ENCODE data around the gene PTPRZ1. TPM values are rescaled to one million over a fixed set of nuclear protein-coding genes. Genes with fewer than 3 reads are reported as not detected.

PTPRZ1 gene
- total RNA-seq, result 0.64 TPM

DNA sequence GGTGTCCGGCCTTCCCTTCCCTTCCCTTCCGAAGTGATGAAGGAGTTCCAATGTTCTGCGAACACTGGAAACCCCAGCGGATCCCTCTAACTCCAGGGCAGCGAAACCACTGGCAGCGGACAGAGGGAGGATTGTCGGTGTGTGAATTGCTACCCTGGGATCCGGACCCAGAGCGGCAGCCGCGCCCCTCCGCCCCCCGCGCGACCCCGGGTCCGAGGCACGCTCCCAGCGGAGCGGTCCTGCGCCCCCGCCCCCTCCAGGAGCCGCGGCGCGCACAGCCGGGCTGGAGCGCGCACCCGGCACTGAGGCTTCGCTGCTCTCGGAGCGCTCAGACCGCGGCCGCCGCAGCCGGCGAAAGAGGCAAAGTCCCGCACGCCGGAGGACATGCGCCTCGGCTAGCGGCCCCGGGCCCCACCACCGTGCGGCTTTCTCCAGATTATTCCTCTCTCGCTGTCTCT is at the start of gene PTPRZ1:
Gene PTPRZ1 (plus strand): TSS at position 331 of the 458 bp plus-strand sequence. CDS start 339 bp downstream, outside the sequence.
- DNase-seq (ENCODE audit: low spot score in 2 of 2), result no peak
- H3K4me3 ChIP-seq, result peak within 1 kb of the TSS; percentile 63 to 64
- H3K9me3 ChIP-seq, result no peaks in the 10 kb centered on the region
- no peak within 1 kb of the TSS for H3K27ac ChIP-seq
- intact Hi-C loops (cut with DNase I), result no loop called here
- no peaks in the 10 kb centered on the region for H3K4me1 ChIP-seq
- TF ChIP-seq, protein P1, sequence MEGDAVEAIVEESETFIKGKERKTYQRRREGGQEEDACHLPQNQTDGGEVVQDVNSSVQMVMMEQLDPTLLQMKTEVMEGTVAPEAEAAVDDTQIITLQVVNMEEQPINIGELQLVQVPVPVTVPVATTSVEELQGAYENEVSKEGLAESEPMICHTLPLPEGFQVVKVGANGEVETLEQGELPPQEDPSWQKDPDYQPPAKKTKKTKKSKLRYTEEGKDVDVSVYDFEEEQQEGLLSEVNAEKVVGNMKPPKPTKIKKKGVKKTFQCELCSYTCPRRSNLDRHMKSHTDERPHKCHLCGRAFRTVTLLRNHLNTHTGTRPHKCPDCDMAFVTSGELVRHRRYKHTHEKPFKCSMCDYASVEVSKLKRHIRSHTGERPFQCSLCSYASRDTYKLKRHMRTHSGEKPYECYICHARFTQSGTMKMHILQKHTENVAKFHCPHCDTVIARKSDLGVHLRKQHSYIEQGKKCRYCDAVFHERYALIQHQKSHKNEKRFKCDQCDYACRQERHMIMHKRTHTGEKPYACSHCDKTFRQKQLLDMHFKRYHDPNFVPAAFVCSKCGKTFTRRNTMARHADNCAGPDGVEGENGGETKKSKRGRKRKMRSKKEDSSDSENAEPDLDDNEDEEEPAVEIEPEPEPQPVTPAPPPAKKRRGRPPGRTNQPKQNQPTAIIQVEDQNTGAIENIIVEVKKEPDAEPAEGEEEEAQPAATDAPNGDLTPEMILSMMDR (IDR thresholded peaks at IDR 0.05), result no peak
- no peaks in the 10 kb centered on the region for H3K27me3 ChIP-seq
- H3K36me3 ChIP-seq, result no peaks in the 10 kb centered on the region

DNA sequence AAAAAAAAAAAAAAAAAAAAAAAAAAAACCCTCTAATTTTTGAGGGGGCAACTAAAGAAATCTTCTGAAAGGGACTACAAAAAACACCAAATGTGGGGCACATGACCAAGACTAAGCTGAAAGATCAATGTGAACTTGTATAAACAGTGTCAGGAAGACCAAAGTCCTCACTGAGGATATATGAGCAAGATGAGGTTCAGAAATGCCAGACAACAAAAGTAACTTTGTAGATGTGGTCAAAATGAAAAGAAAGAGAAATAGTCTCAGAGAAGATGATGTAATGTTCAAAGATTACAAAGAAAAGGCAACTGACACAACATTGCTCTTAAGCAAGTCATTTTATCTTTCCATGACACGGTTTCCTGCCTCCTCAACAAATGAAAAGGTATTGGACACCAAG is 48.7 kb upstream of the PTPRZ1 start:
- DNase-seq (ENCODE audit: low spot score in 2 of 2), result no peak
- intact Hi-C loops (cut with DNase I), result no loop called here
- Histone ChIP-seq H3K27ac (no peak overlapping the region), H3K27me3 (no peaks in the 10 kb centered on the region), H3K4me3 (no peak overlapping the region), H3K9me3 (no peaks in the 10 kb centered on the region), H3K4me1 (no peaks in the 10 kb centered on the region), H3K36me3 (no peaks in the 10 kb centered on the region)
- TF ChIP-seq, protein P1 (IDR thresholded peaks at IDR 0.05), result no peak

DNA sequence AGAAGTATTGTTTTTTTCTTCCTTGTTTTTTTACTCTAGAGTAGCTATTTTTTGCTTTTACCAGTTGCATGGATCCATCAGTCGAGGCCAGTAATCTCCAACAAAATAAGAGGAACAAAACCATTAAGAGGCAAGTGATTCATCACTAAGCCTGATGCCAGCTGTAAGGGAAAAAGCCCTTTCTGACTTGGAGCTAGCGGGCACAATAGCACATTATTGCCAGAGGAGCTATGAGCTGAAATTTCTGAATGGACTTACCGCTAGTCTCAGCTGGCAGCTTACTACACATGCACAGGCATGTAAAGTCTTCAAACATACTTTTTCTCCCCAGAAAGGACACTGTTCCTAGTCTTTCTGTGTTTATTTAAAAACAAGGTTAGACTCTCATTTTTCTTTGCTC is 41.6 kb upstream of the PTPRZ1 start:
- TF ChIP-seq, protein P1 (IDR thresholded peaks at IDR 0.05), result no peak
- DNase-seq (ENCODE audit: low spot score in 2 of 2), result no peak
- H3K27me3 ChIP-seq, result no peaks in the 10 kb centered on the region
- H3K4me3 ChIP-seq, result no peak overlapping the region
- H3K27ac ChIP-seq, result no peak overlapping the region
- intact Hi-C loops (cut with DNase I), result no loop called here
- no peaks in the 10 kb centered on the region for H3K9me3 ChIP-seq
- H3K4me1 ChIP-seq, result no peaks in the 10 kb centered on the region
- no peaks in the 10 kb centered on the region for H3K36me3 ChIP-seq

- Histone ChIP-seq H3K27ac (no peak overlapping the region), H3K27me3 (no peaks in the 10 kb centered on the region), H3K4me1 (no peaks in the 10 kb centered on the region), H3K36me3 (no peaks in the 10 kb centered on the region), H3K9me3 (no peaks in the 10 kb centered on the region), H3K4me3 (no peak overlapping the region)
- TF ChIP-seq, protein P1 (IDR thresholded peaks at IDR 0.05), result no peak
- intact Hi-C loops (cut with DNase I), result no loop called here
- DNase-seq (ENCODE audit: low spot score in 2 of 2), result no peak
Measured at GRCh38 chr7:121831801-121832200, 41.2 kb upstream of the PTPRZ1 start.

DNA sequence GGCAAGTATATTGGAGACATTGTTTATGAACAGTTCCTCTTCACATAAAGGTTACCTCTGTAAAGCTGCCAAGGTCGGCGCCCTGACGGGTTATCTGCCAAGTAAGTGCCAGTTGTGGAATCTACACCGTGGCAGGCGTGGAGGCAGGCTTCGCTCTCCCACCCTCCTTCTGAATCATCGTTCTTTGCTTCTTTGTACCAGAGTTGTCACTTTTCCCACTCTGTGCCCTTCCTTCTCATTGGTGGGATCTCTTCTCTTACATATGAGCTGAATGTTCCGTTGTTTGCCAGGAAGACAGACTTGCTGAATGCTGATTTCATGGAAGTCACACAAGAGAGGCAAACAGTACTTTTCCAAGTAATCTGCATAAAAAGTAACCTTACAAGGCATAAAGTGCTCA is 40.6 kb upstream of the PTPRZ1 start:
- H3K27me3 ChIP-seq, result no peaks in the 10 kb centered on the region
- H3K36me3 ChIP-seq, result no peaks in the 10 kb centered on the region
- no peak for DNase-seq (ENCODE audit: low spot score in 2 of 2)
- H3K4me1 ChIP-seq, result no peaks in the 10 kb centered on the region
- TF ChIP-seq, protein P1 (IDR thresholded peaks at IDR 0.05), result no peak
- no peak overlapping the region for H3K4me3 ChIP-seq
- H3K27ac ChIP-seq, result no peak overlapping the region
- intact Hi-C loops (cut with DNase I), result no loop called here
- H3K9me3 ChIP-seq, result no peaks in the 10 kb centered on the region

DNA sequence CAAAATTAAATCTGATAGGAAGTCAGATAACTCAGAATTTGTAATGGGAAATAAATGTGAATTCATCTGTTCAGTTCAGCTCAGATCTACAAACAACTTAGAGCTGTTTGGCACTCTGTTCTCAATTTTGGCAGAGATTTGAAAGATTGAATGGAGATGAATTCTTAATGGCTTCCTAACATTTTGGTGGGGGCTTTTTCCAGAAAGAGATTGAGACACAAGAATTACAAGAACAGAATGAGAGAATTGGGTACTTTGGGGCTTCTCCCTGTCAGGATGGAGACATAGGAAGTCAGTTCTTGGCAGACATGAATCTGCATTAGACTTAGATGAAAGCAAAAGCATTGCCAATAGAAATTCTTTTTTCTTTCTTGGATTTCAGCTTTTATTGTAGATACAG is 39.0 kb upstream of the PTPRZ1 start:
- Histone ChIP-seq H3K27ac (no peak overlapping the region), H3K27me3 (no peaks in the 10 kb centered on the region), H3K9me3 (no peaks in the 10 kb centered on the region), H3K4me3 (no peak overlapping the region), H3K4me1 (no peaks in the 10 kb centered on the region), H3K36me3 (no peaks in the 10 kb centered on the region)
- TF ChIP-seq, protein P1 (IDR thresholded peaks at IDR 0.05), result no peak
- no peak for DNase-seq (ENCODE audit: low spot score in 2 of 2)
- intact Hi-C loops (cut with DNase I), result no loop called here

All from ascending aorta (tissue), 2 donors.